AG04450 (cell line): ENCODE measurements around the gene CENPT. TPM values are rescaled to one million over a fixed set of nuclear protein-coding genes. Genes with fewer than 3 reads are reported as not detected.

Source experiments
- CTCF ChIA-PET: fragments of 300-600, 350-600 bp; formaldehyde crosslinking; extraction: SDS; loops from one replicate; lab custom pipeline; 2022; ENCODE audit warnings: antibody characterized with exemption, inconsistent platforms; lab: Charles Lee
- POLR2A ChIA-PET: fragments of 350-600 bp; formaldehyde crosslinking; extraction: SDS; loops from one replicate; lab custom pipeline; 2021; ENCODE audit warnings: antibody characterized with exemption, inconsistent platforms; lab: Yijun Ruan, JAX
- DNase-seq: peaks from one replicate; pipeline ENCODE4 v3.0.0-alpha.2; 2011; ENCODE audit warnings: low read depth, low spot score
- H3K27ac ChIP-seq: one replicate; pipeline ENCODE4 v1.5.1; 2012; ENCODE audit warnings: low read depth, low read length, control low read depth
- H3K27me3 ChIP-seq: one replicate; pipeline ENCODE4 v1.6.0; 2012; ENCODE audit warnings: low read length; ENCODE audit not compliant: control insufficient read depth, insufficient read depth
- H3K4me3 ChIP-seq: 2 replicates; pipeline ENCODE4 v1.5.1; 2011; ENCODE audit warnings: mild to moderate bottlenecking, low read depth, low read length, control low read depth
- H3K9me3 ChIP-seq: 2 replicates; pipeline ENCODE4 v1.5.1; 2012; ENCODE audit warnings: low read length; ENCODE audit not compliant: control insufficient read depth, insufficient read depth
- polyA plus RNA-seq: library from polyadenylated mRNA; depleted of rRNA; stranded (reverse); fragments of >200 nt; gene quantifications from 2 replicates; pipeline ENCODE4 v1.2.3, GENCODE V29; 2011
- TF ChIP-seq, protein P1 (sequence below): IDR thresholded peaks from 2 replicates; pipeline ENCODE4 v1.5.1; 2011; ENCODE audit warnings: low read depth, low read length, control low read depth, inconsistent platforms

The CENPT gene
- polyA plus RNA-seq, 1 experiment: 17.9 TPM

DNA sequence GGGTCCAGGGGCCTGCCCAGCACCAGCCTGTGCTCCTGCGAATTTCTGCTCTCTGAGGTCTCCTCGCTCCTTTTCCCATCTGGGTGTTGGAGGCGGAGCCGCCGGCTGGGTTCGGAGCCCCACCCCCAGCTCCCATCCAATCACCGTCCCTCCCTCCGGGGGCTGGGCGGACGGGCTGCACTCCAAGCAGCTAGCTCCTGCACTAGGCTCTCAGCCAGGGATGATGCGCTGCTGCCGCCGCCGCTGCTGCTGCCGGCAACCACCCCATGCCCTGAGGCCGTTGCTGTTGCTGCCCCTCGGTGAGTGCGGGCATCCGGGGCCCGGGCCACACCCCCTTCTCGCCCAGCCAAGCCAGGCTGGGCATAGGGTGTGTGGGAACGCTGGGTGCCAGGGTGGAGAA, 37.2 kb upstream of the CENPT start, which contains the start of gene NRN1L:
NRN1L (plus strand) TSS at position 202 of the 400 bp plus-strand sequence; CDS start at position 221, 19 bp downstream.
- no peak within 1 kb of the TSS for H3K4me3 ChIP-seq
- no peaks in the 10 kb centered on the region for H3K9me3 ChIP-seq
- peak; percentile 79 for DNase-seq
- POLR2A ChIA-PET: interaction anchor here (0.7 to 2.1 kb wide), 4 partner anchors 9 to 50 kb away, joined by 3 to 10 read pairs (median 4); partner anchors contain the start of gene PSKH1
- H3K27me3 ChIP-seq: no peaks in the 10 kb centered on the region
- peak within 1 kb of the TSS; percentile 11 for H3K27ac ChIP-seq
- CTCF ChIA-PET: interaction anchor here (0.7 to 3.2 kb wide), 22 partner anchors 8 to 363 kb away, joined by 3 to 25 read pairs (median 6); partner anchors contain the start of genes ACD, CTRL, EDC4 and PSKH1
- TF ChIP-seq, protein P1, sequence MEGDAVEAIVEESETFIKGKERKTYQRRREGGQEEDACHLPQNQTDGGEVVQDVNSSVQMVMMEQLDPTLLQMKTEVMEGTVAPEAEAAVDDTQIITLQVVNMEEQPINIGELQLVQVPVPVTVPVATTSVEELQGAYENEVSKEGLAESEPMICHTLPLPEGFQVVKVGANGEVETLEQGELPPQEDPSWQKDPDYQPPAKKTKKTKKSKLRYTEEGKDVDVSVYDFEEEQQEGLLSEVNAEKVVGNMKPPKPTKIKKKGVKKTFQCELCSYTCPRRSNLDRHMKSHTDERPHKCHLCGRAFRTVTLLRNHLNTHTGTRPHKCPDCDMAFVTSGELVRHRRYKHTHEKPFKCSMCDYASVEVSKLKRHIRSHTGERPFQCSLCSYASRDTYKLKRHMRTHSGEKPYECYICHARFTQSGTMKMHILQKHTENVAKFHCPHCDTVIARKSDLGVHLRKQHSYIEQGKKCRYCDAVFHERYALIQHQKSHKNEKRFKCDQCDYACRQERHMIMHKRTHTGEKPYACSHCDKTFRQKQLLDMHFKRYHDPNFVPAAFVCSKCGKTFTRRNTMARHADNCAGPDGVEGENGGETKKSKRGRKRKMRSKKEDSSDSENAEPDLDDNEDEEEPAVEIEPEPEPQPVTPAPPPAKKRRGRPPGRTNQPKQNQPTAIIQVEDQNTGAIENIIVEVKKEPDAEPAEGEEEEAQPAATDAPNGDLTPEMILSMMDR: no peak

DNA sequence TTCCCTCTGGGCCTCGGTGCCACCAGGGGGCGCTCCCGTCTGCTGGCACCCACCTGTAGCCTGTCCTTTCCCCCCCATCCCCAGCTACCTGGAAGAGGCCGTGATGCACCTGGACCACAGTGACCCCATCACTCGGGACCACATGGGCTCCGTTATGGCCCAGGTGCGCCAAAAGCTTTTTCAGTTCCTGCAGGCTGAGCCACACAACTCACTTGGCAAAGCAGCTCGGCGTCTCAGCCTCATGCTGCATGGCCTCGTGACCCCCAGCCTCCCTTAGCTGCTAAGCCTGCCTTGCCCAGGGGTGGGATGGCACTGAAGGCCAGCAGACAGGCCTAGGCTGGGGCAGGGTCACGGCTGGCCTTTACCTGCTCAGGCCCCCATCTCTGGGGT, 36.4 kb upstream of the CENPT start:
- CTCF ChIA-PET: interaction anchor here (0.6 to 3.2 kb wide), 30 partner anchors 9 to 363 kb away, joined by 3 to 25 read pairs (median 4); partner anchors contain the start of genes ACD, CTRL, EDC4 and PSKH1
- TF ChIP-seq, protein P1: peak; percentile 84; the same call in 1 of the 2 replicates
- H3K9me3 ChIP-seq: no peaks in the 10 kb centered on the region
- no peaks in the 10 kb centered on the region for H3K27me3 ChIP-seq
- POLR2A ChIA-PET: interaction anchor here (0.6 to 2.1 kb wide), 4 partner anchors 10 to 335 kb away, joined by 3 to 10 read pairs (median 4); partner anchors contain the start of gene PSKH1
- no peak overlapping the region for H3K27ac ChIP-seq
- no peak for DNase-seq
- H3K4me3 ChIP-seq: no peak overlapping the region

DNA sequence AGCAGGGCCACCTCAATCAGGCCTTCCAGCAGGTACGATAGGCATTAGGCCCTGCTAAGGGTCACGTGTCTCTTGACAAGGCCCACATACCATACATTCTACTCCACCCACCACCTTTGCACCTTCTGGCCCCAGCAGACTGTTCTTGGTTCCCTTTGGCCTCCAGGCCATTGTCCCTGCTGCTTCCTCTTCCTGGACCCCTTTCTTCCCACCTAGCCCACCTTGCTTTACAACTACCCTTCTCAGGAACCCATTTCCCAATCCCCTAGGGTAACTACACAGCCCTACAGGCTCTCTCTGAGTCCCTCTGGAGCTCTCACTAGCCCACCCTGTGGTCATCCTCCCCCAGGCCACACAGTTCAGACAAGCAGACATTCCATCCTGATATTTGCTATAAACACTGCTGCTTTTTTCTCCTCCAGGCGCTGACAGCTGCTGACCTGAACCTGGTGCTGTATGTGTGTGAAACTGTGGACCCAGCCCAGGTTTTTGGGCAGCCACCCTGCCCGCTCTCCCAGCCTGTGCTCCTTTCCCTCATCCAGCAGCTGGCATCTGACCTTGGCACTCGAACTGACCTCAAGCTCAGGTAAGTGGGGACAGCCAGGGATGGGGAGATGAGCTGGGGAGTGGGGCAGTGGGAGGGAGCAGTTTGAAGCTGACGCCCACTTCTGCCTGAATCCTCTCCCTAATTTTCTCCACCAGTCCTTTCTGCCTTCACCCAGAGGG, 35.8 kb upstream of the CENPT start:
- H3K27ac ChIP-seq: no peak overlapping the region
- no peaks in the 10 kb centered on the region for H3K9me3 ChIP-seq
- DNase-seq: no peak
- TF ChIP-seq, protein P1: no peak; the same call in 1 of the 2 replicates
- no peak overlapping the region for H3K4me3 ChIP-seq
- ChIA-PET CTCF (interaction anchor here (0.6 to 3.2 kb wide), 26 partner anchors 9 to 362 kb away, joined by 3 to 25 read pairs (median 5); partner anchors contain the start of genes ACD, CTRL, EDC4 and PSKH1), POLR2A (interaction anchor here (0.6 to 2.1 kb wide), 2 partner anchors 10 to 335 kb away, joined by 5 to 10 read pairs; partner anchors contain the start of gene PSKH1)
- no peaks in the 10 kb centered on the region for H3K27me3 ChIP-seq

DNA sequence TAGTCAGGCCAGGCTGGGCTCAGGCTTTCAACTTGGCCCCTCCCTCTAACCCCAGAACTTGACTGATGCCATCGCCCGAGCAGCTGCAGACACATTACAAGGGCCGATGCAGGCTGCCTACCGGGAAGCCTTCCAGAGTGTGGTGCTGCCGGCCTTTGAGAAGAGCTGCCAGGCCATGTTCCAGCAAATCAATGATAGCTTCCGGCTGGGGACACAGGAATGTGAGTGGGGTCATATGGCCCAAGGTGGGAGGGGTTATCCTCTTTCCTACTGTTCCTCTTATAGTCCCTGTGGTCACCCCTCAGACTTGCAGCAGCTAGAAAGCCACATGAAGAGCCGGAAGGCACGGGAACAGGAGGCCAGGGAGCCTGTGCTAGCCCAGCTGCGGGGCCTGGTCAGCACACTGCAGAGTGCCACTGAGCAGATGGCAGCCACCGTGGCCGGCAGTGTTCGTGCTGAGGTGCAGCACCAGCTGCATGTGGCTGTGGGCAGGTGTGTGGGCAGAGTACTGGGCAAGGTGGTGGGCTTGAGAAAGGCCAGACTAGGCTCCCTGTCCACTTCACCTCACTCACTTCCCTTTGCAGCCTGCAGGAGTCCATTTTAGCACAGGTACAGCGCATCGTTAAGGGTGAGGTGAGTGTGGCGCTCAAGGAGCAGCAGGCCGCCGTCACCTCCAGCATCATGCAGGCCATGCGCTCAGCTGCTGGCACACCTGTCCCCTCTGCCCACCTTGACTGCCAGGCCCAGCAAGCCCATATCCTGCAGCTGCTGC, 35.1 kb upstream of the CENPT start:
- CTCF ChIA-PET: interaction anchor here (0.9 to 3.2 kb wide), 8 partner anchors 8 to 158 kb away, joined by 3 to 25 read pairs (median 12); partner anchors contain the start of genes EDC4 and PSKH1
- no peak for DNase-seq
- H3K9me3 ChIP-seq: no peaks in the 10 kb centered on the region

More for the DNA sequence above, 35.1 kb upstream of the CENPT start:
- TF ChIP-seq, protein P1: no peak
- POLR2A ChIA-PET: interaction anchor here (0.9 kb wide), 1 partner anchor 54 kb away, joined by 3 read pairs; the partner anchor contains the start of gene PSMB10
- Histone ChIP-seq H3K4me3 (no peak overlapping the region), H3K27ac (no peak overlapping the region), H3K27me3 (no peaks in the 10 kb centered on the region)
